ENCODE measurements around the gene SMAD2. TPM values are rescaled to one million over a fixed set of nuclear protein-coding genes. Genes with fewer than 3 reads are reported as not detected.

The SMAD2 gene
- total and polyA plus RNA-seq, 4 donors = 11.8 to 31.3 (median 22.8) TPM

GRCh38 chr18:47793609-47794008 lies 136.8 kb downstream of the SMAD2 start:
- no peak for TF ChIP-seq MAX (IDR thresholded peaks at IDR 0.05)
- no peak for TF ChIP-seq HNF4G (IDR thresholded peaks at IDR 0.05)
- TF ChIP-seq SP1 (IDR thresholded peaks at IDR 0.05) = no peak
- TF ChIP-seq TAF1 (conservative IDR thresholded peaks at IDR 0.05) = no peak
- no peak for TF ChIP-seq CTCF (IDR thresholded peaks at IDR 0.05; ENCODE audit: low read depth, low read length, missing input control)
- TF ChIP-seq YY1 (IDR thresholded peaks at IDR 0.05) = no peak
- no peak for TF ChIP-seq RAD21 (IDR thresholded peaks at IDR 0.05)
- TF ChIP-seq HNF4A (conservative IDR thresholded peaks at IDR 0.05) = no peak
- TF ChIP-seq REST (IDR thresholded peaks at IDR 0.05) = no peak
- Histone ChIP-seq H3K4me1 (ENCODE audit: control insufficient read depth in 4 of 4, insufficient read depth in 4 of 4, low read length in 3 of 4) (no peaks in the 10 kb centered on the region), H3K4me3 (ENCODE audit: low read depth in 1 of 3, low read length in 3 of 3) (no peak overlapping the region), H3K36me3 (ENCODE audit: control insufficient read depth in 4 of 4, insufficient read depth in 3 of 4, low read depth in 1 of 4, low read length in 3 of 4) (no peaks in the 10 kb centered on the region), H3K27me3 (ENCODE audit: control insufficient read depth in 4 of 4, insufficient read depth in 4 of 4, low read length in 3 of 4) (peaks cover 0 to 2% (median 0%) of the 10 kb centered on the region in 4 donors), H3K27ac (ENCODE audit: low read depth in 1 of 2, low read length in 2 of 2) (no peak overlapping the region), H3K9ac (ENCODE audit: low read depth in 1 of 2, low read length in 2 of 2) (no peak overlapping the region), H3K9me3 (ENCODE audit: control insufficient read depth in 4 of 4, low read length in 3 of 4) (no peaks in the 10 kb centered on the region)
- DNase-seq (ENCODE audit: low spot score) = no peak
- 83% methylated on average over 7 of the region's 7 CpGs for WGBS

- DNase-seq (ENCODE audit: low spot score) = no peak
- WGBS = 52% methylated on average over 4 of the region's 4 CpGs
- no peak for TF ChIP-seq NR2F2 (IDR thresholded peaks at IDR 0.05)
- TF ChIP-seq ATF3 (IDR thresholded peaks at IDR 0.05) = no peak
- no peak for TF ChIP-seq RXRA (IDR thresholded peaks at IDR 0.05)
- TF ChIP-seq SP1 (IDR thresholded peaks at IDR 0.05) = no peak
- no peak for TF ChIP-seq YY1 (IDR thresholded peaks at IDR 0.05)
- TF ChIP-seq RAD21 (IDR thresholded peaks at IDR 0.05) = no peak
- TF ChIP-seq CTCF (IDR thresholded peaks at IDR 0.05; ENCODE audit: low read depth, low read length, missing input control) = no peak
- no peak for TF ChIP-seq TAF1 (conservative IDR thresholded peaks at IDR 0.05)
- TF ChIP-seq FOXA1 (IDR thresholded peaks at IDR 0.05) = no peak
- TF ChIP-seq GABPA (IDR thresholded peaks at IDR 0.05 in 1 of 2, conservative IDR thresholded peaks at IDR 0.05 in 1 of 2) = no peak
- no peak for TF ChIP-seq HNF4G (IDR thresholded peaks at IDR 0.05)
- no peak for TF ChIP-seq JUND (IDR thresholded peaks at IDR 0.05)
- TF ChIP-seq REST (IDR thresholded peaks at IDR 0.05) = no peak
- TF ChIP-seq FOXA2 (IDR thresholded peaks at IDR 0.05) = no peak
- TF ChIP-seq MAX (IDR thresholded peaks at IDR 0.05) = no peak
- TF ChIP-seq HNF4A (conservative IDR thresholded peaks at IDR 0.05) = no peak
- no peak for TF ChIP-seq ZBTB33 (IDR thresholded peaks at IDR 0.05)
Observed at GRCh38 chr18:47791461-47791985, 138.9 kb downstream of the SMAD2 start.

More at GRCh38 chr18:47791461-47791985, 138.9 kb downstream of the SMAD2 start:
- Histone ChIP-seq H3K36me3 (ENCODE audit: control insufficient read depth in 4 of 4, insufficient read depth in 3 of 4, low read depth in 1 of 4, low read length in 3 of 4) (no peaks in the 10 kb centered on the region), H3K4me3 (ENCODE audit: low read depth in 1 of 3, low read length in 3 of 3) (no peak overlapping the region), H3K9ac (ENCODE audit: low read depth in 1 of 2, low read length in 2 of 2) (no peak overlapping the region), H3K9me3 (ENCODE audit: control insufficient read depth in 4 of 4, low read length in 3 of 4) (no peaks in the 10 kb centered on the region), H3K27ac (ENCODE audit: low read depth in 1 of 2, low read length in 2 of 2) (no peak overlapping the region), H3K27me3 (ENCODE audit: control insufficient read depth in 4 of 4, insufficient read depth in 4 of 4, low read length in 3 of 4) (no peaks in the 10 kb centered on the region), H3K4me1 (ENCODE audit: control insufficient read depth in 4 of 4, insufficient read depth in 4 of 4, low read length in 3 of 4) (no peaks in the 10 kb centered on the region)

Measured in liver (tissue), 9 donors.